ENCODE data around the gene SNURF. TPM values are rescaled to one million over a fixed set of nuclear protein-coding genes. Genes with fewer than 3 reads are reported as not detected.

SNURF gene
- total and polyA plus RNA-seq, 9 of the 15 experiments (the other 6 are each of a cell fraction or from before 2014, with no cell fraction given) = 0.35 to 0.83 TPM; not detected in 7

GRCh38 chr15:24945711-24946110 is 9.1 kb upstream of the SNURF start:
- CTCF ChIA-PET (ENCODE audit: low intra/inter-chr PET ratio) = no interaction called here
- intact Hi-C loops (cut with micrococcal nuclease) (no loop called here), in situ Hi-C loops (cut with MboI) (no loop called here)
- Histone ChIP-seq H3K9me3 (replicated peaks; ENCODE audit: control insufficient read depth, insufficient read depth, low read depth, low read length) (no peaks in the 10 kb centered on the region; the same call in 1 of the 2 replicates), H2AFZ (ENCODE audit: low read depth, low read length) (no peak overlapping the region), H3K36me3 (ENCODE audit: control insufficient read depth, insufficient read depth, low read length) (no peaks in the 10 kb centered on the region), H3K27me3 (ENCODE audit: control insufficient read depth in 2 of 2, insufficient read depth in 2 of 2, low read length in 2 of 2) (no peaks in the 10 kb centered on the region), H3K27ac (ENCODE audit: extremely low read depth, low read depth, low read length) (no peak overlapping the region), H4K20me1 (replicated peaks; ENCODE audit: control insufficient read depth, insufficient read depth, low read length) (no peaks in the 10 kb centered on the region), H3K79me2 (ENCODE audit: control insufficient read depth, insufficient read depth, low read length) (no peaks in the 10 kb centered on the region), H3K4me1 (replicated peaks in 1 of 2; ENCODE audit: control insufficient read depth in 2 of 2, insufficient read depth in 2 of 2, low read length in 2 of 2) (no peaks in the 10 kb centered on the region), H3K4me3 (no peak overlapping the region), H3K9ac (ENCODE audit: insufficient read depth in 1 of 2, low read depth in 2 of 2, low read length in 2 of 2) (no peak overlapping the region), H3K9me1 (ENCODE audit: control insufficient read depth, insufficient read depth, low read length) (no peaks in the 10 kb centered on the region), H3K4me2 (ENCODE audit: insufficient read depth, low read length) (no peak overlapping the region)
- WGBS (ENCODE audit: insufficient coverage, low coverage, missing lambda C conversion rate) = 0% methylated on average over 1 of the region's 1 CpG
- FAIRE-seq = no peak
- POLR2A ChIA-PET = no interaction called here
- no peak for ATAC-seq
- no TSS peak for BruUV-seq (replicated peaks)
- no peak for DNase-seq (ENCODE audit: extremely low read depth in 1 of 4, low spot score in 3 of 4)
- TF ChIP-seq ZFP36 (IDR thresholded peaks at IDR 0.05; ENCODE audit: low read depth, low read length, partially characterized antibody) (no peak), NR2F6 (CRISPR knock-in tag; IDR thresholded peaks at IDR 0.05) (no peak), CEBPZ (IDR thresholded peaks at IDR 0.05; ENCODE audit: borderline replicate concordance, low read depth, low read length) (no peak), STAT5B (CRISPR knock-in tag; IDR thresholded peaks at IDR 0.05) (no peak), ZNF398 (CRISPR knock-in tag; IDR thresholded peaks at IDR 0.05) (no peak), ZNF224 (CRISPR knock-in tag; IDR thresholded peaks at IDR 0.05) (no peak), ZSCAN29 (IDR thresholded peaks at IDR 0.05) (no peak), GTF2B (IDR thresholded peaks at IDR 0.05; ENCODE audit: extremely low read depth, insufficient read length) (no peak), HEY1 (CRISPR knock-in tag; IDR thresholded peaks at IDR 0.05; ENCODE audit: borderline replicate concordance) (no peak), CCAR2 (IDR thresholded peaks at IDR 0.05; ENCODE audit: low read depth, low read length) (no peak), ZNF140 (CRISPR knock-in tag; IDR thresholded peaks at IDR 0.05) (no peak), SMAD1 (IDR thresholded peaks at IDR 0.05; ENCODE audit: low read depth, low read length, partially characterized antibody) (no peak), ARID2 (IDR thresholded peaks at IDR 0.05) (no peak), NR4A1 (CRISPR knock-in tag; IDR thresholded peaks at IDR 0.05) (no peak), NR4A1 (tag; IDR thresholded peaks at IDR 0.05) (no peak)

Measured in K562 (cell line).